MM.1S (cell line): ENCODE results near the gene ATP2B1.

Experiments used
- CTCF ChIP-seq: fragments of 300-600 bp; sonication (generic); IDR thresholded peaks from 2 replicates; pipeline ENCODE4 v1.5.1; 2016; ENCODE audit warnings: antibody characterized with exemption, low read length, mixed read lengths
- EZH2 ChIP-seq: fragments of 300-600 bp; sonication (generic); optimal IDR thresholded peaks from 2 replicates; pipeline ENCODE3; 2017; ENCODE audit warnings: low read depth, mild to moderate bottlenecking, antibody characterized with exemption, low read length, mixed read lengths
- EZH2phosphoT487 ChIP-seq: fragments of 300-600 bp; sonication (generic); IDR thresholded peaks from 2 replicates; pipeline ENCODE4 v1.6.1; 2018; ENCODE audit warnings: antibody characterized with exemption, low read length

- no peak for TF ChIP-seq CTCF
- TF ChIP-seq EZH2, result no peak
- no peak for TF ChIP-seq EZH2phosphoT487
Observed at GRCh38 chr12:89673603-89674002, 35.0 kb downstream of the ATP2B1 start.
